ENCODE measurements around the gene FAM193A.
"Not testable (repeated sequence)": the region's sequence is repeated elsewhere in the genome, so short reads cannot be mapped to it uniquely, and the experiment has no call there.

The FAM193A gene

GRCh38 chr4:2515830-2516550 lies 20.5 kb upstream of the FAM193A start:
- DNase-seq (ENCODE audit: low read depth in 2 of 3, low spot score in 1 of 3) = no peak

GRCh38 chr4:2516635-2517034 lies 19.8 kb upstream of the FAM193A start:
- no peak for DNase-seq (ENCODE audit: low read depth in 2 of 3, low spot score in 1 of 3)

GRCh38 chr4:2526559-2526958 lies 9.9 kb upstream of the FAM193A start:
- DNase-seq (ENCODE audit: low read depth in 2 of 3, low spot score in 1 of 3) = no peak

GRCh38 chr4:2534904-2535375 lies 1.5 kb upstream of the FAM193A start:
- no peak for DNase-seq (ENCODE audit: low read depth in 2 of 3, low spot score in 1 of 3)

GRCh38 chr4:2535376-2536192 lies 863 bp upstream of the FAM193A start:
- DNase-seq (ENCODE audit: low read depth in 2 of 3, low spot score in 1 of 3) = peak; percentile 24 to 38 (median 29)

GRCh38 chr4:2537011-2537830 lies 774 bp downstream of the FAM193A start:
- peak; percentile 32 to 46 (median 37) for DNase-seq (ENCODE audit: low read depth in 2 of 3, low spot score in 1 of 3)

- not testable (repeated sequence) for DNase-seq (ENCODE audit: low read depth in 2 of 3, low spot score in 1 of 3)
These were observed 7.2 kb downstream of the FAM193A start for GRCh38 chr4:2543580-2544191.

GRCh38 chr4:2545321-2546013 lies 9.0 kb downstream of the FAM193A start:
- no peak for DNase-seq (ENCODE audit: low read depth in 2 of 3, low spot score in 1 of 3)

- DNase-seq (ENCODE audit: low read depth in 2 of 3, low spot score in 1 of 3) = no peak
These were observed 9.9 kb downstream of the FAM193A start for GRCh38 chr4:2546286-2546823.

GRCh38 chr4:2546961-2547691 lies 10.7 kb downstream of the FAM193A start:
- not testable (repeated sequence) for DNase-seq (ENCODE audit: low read depth in 2 of 3, low spot score in 1 of 3)

GRCh38 chr4:2551118-2551517 lies 14.7 kb downstream of the FAM193A start:
- DNase-seq (ENCODE audit: low read depth in 2 of 3, low spot score in 1 of 3) = no peak

GRCh38 chr4:2552806-2553205 lies 16.4 kb downstream of the FAM193A start:
- no peak for DNase-seq (ENCODE audit: low read depth in 2 of 3, low spot score in 1 of 3)

- no peak for DNase-seq (ENCODE audit: low read depth in 2 of 3, low spot score in 1 of 3)
These were observed 21.9 kb downstream of the FAM193A start for GRCh38 chr4:2558301-2558700.

GRCh38 chr4:2560167-2560566 lies 23.7 kb downstream of the FAM193A start:
- DNase-seq (ENCODE audit: low read depth in 2 of 3, low spot score in 1 of 3) = no peak

- no peak for DNase-seq (ENCODE audit: low read depth in 2 of 3, low spot score in 1 of 3)
These were observed 29.1 kb downstream of the FAM193A start for GRCh38 chr4:2565533-2565932.

GRCh38 chr4:2570036-2570435 lies 33.6 kb downstream of the FAM193A start:
- DNase-seq (ENCODE audit: low read depth in 2 of 3, low spot score in 1 of 3) = no peak

- peak; percentile 26 to 36 (median 33) for DNase-seq (ENCODE audit: low read depth in 2 of 3, low spot score in 1 of 3)
These were observed 34.2 kb downstream of the FAM193A start for GRCh38 chr4:2570551-2571222.

GRCh38 chr4:2572076-2572475 lies 35.6 kb downstream of the FAM193A start:
- no peak for DNase-seq (ENCODE audit: low read depth in 2 of 3, low spot score in 1 of 3)

- no peak for DNase-seq (ENCODE audit: low read depth in 2 of 3, low spot score in 1 of 3)
These were observed 36.4 kb downstream of the FAM193A start for GRCh38 chr4:2572866-2573265.

All from stimulated activated CD4-positive, alpha-beta T cell treated with anti-CD3 and anti-CD28 coated beads, Interleukin-12 subunit alpha, Interleukin-12 subunit beta, amount 100 ng/mL, for 48 hours (primary cell).